Neural cell (in vitro differentiated cells): ENCODE measurements around the gene FCHSD2. TPM values are rescaled to one million over a fixed set of nuclear protein-coding genes. Genes with fewer than 3 reads are reported as not detected.

ENCODE experiments used
- H2AFZ ChIP-seq: fragments of 200-600, 300-800 bp; sonication (generic), shearing (Covaris generic); 2 replicates; pipeline ENCODE4 v1.6.0; 2014; ENCODE audit warnings: low read depth, mild to moderate bottlenecking, antibody characterized with exemption, low read length, moderate library complexity
- H3F3A ChIP-seq: fragments of 200-600 bp; shearing (Covaris generic); 2 replicates; pipeline ENCODE4 v1.6.1; 2016; ENCODE audit warnings: mild to moderate bottlenecking, moderate library complexity, mixed read lengths, antibody characterized with exemption, low read length; ENCODE audit not compliant: insufficient read depth, poor library complexity, severe bottlenecking
- H3K27ac ChIP-seq: fragments of 200-600, 300-800 bp; sonication (generic), shearing (Covaris generic); 2 replicates; pipeline ENCODE4 v1.5.1; 2014; ENCODE audit warnings: mild to moderate bottlenecking, low read length, moderate library complexity
- H3K27me3 ChIP-seq: fragments of 300-800, 200-600 bp; sonication (generic), shearing (Covaris generic); 2 replicates; pipeline ENCODE4 v1.6.0; 2014; ENCODE audit warnings: mild to moderate bottlenecking, low read depth, low read length, moderate library complexity; ENCODE audit not compliant: insufficient read depth
- H3K36me3 ChIP-seq: fragments of 300-800, 200-600 bp; sonication (generic), shearing (Covaris generic); 2 replicates; pipeline ENCODE4 v1.5.1; 2014; ENCODE audit warnings: mild to moderate bottlenecking, antibody characterized with exemption, low read length, moderate library complexity; ENCODE audit not compliant: insufficient read depth
- H3K4me2 ChIP-seq: fragments of 300-800, 200-600 bp; sonication (generic), shearing (Covaris generic); 2 replicates; pipeline ENCODE4 v1.6.0; 2014; ENCODE audit warnings: mild to moderate bottlenecking, low read length
- H3K4me3 ChIP-seq: fragments of 300-800, 200-600 bp; sonication (generic), shearing (Covaris generic); 2 replicates; pipeline ENCODE4 v1.5.1; 2014; ENCODE audit warnings: mild to moderate bottlenecking, low read length, moderate library complexity
- H3K79me2 ChIP-seq: fragments of 200-600 bp; shearing (Covaris generic); replicated peaks from 2 replicates; pipeline ENCODE4 v1.6.0; 2014; ENCODE audit warnings: mild to moderate bottlenecking, low read length, moderate library complexity; ENCODE audit not compliant: insufficient read depth
- H3K9ac ChIP-seq: fragments of 300-800, 200-600 bp; sonication (generic), shearing (Covaris generic); 2 replicates; pipeline ENCODE4 v1.6.1; 2016; ENCODE audit warnings: mild to moderate bottlenecking, low read length, mixed read lengths
- H3K9me2 ChIP-seq: fragments of 200-600 bp; shearing (Covaris generic); 2 replicates; pipeline ENCODE4 v1.6.1; 2016; ENCODE audit warnings: mild to moderate bottlenecking, low read length, mixed read lengths; ENCODE audit not compliant: insufficient read depth
- H3K9me3 ChIP-seq: fragments of 200-600, 300-800 bp; sonication (generic), shearing (Covaris generic); 2 replicates; pipeline ENCODE4 v1.6.1; 2016; ENCODE audit warnings: mild to moderate bottlenecking, mixed run types, low read length, moderate library complexity, mixed read lengths
- H4K20me1 ChIP-seq: fragments of 200-600 bp; shearing (Covaris generic); 2 replicates; pipeline ENCODE4 v1.6.1; 2016; ENCODE audit warnings: mild to moderate bottlenecking, mixed run types; ENCODE audit not compliant: insufficient read depth
- EP300 ChIP-seq: fragments of 450-650 bp; conservative IDR thresholded peaks from 2 replicates; pipeline ENCODE4 v1.6.1; 2014; ENCODE audit warnings: antibody characterized with exemption, mild to moderate bottlenecking, moderate library complexity; ENCODE audit not compliant: poor library complexity, severe bottlenecking
- EZH2 ChIP-seq: fragments of 200-600, 300-800 bp; shearing (Covaris generic), sonication (generic); IDR thresholded peaks from 2 replicates; pipeline ENCODE4 v1.6.1; 2014; ENCODE audit warnings: antibody characterized with exemption, low read length, borderline replicate concordance, mild to moderate bottlenecking; ENCODE audit not compliant: insufficient read depth, poor library complexity, severe bottlenecking
- MXI1 ChIP-seq: fragments of 450-650 bp; conservative IDR thresholded peaks from 2 replicates; pipeline ENCODE4 v1.6.1; 2014; ENCODE audit warnings: antibody characterized with exemption, mild to moderate bottlenecking; ENCODE audit not compliant: poor library complexity, severe bottlenecking
- POLR2AphosphoS5 ChIP-seq: IDR thresholded peaks from 2 replicates; pipeline ENCODE4 v1.6.1; 2012
- RAD21 ChIP-seq: fragments of 450-650 bp; conservative IDR thresholded peaks from 2 replicates; pipeline ENCODE4 v1.6.1; 2014; ENCODE audit warnings: antibody characterized with exemption, mild to moderate bottlenecking, moderate library complexity
- REST ChIP-seq: IDR thresholded peaks from 2 replicates; pipeline ENCODE4 v1.6.1; 2012; ENCODE audit warnings: borderline replicate concordance
- SMC3 ChIP-seq: fragments of 450-650 bp; conservative IDR thresholded peaks from 2 replicates; pipeline ENCODE4 v1.6.1; 2014; ENCODE audit warnings: antibody characterized with exemption, mild to moderate bottlenecking, moderate library complexity; ENCODE audit not compliant: poor library complexity
- TAF1 ChIP-seq: IDR thresholded peaks from 2 replicates; pipeline ENCODE4 v1.6.1; 2012; ENCODE audit warnings: low read depth
- polyA plus RNA-seq: library from polyadenylated mRNA; depleted of rRNA; stranded (reverse); fragments of >200 nt; gene quantifications from 2 replicates; pipeline ENCODE4 v1.2.3, GENCODE V29; 2014
- TF ChIP-seq, protein P1 (sequence below): fragments of 450-650 bp; IDR thresholded peaks from 2 replicates; pipeline ENCODE4 v1.5.1; 2014; ENCODE audit warnings: antibody characterized with exemption, mild to moderate bottlenecking, moderate library complexity; ENCODE audit not compliant: poor library complexity, severe bottlenecking

Gene FCHSD2
- polyA plus RNA-seq, 1 donor from 2014 or later = 40.8 TPM

- Histone ChIP-seq H4K20me1 (no peaks in the 10 kb centered on the region), H3K79me2 (no peaks in the 10 kb centered on the region), H2AFZ (no peak overlapping the region), H3K4me3 (no peak overlapping the region), H3K27me3 (no peaks in the 10 kb centered on the region), H3K9me3 (no peaks in the 10 kb centered on the region), H3F3A (no peaks in the 10 kb centered on the region), H3K27ac (no peak overlapping the region), H3K9me2 (no peaks in the 10 kb centered on the region), H3K9ac (no peak overlapping the region), H3K36me3 (no peaks in the 10 kb centered on the region), H3K4me2 (no peak overlapping the region)
- TF ChIP-seq EP300 (no peak), TAF1 (no peak)
Measured at GRCh38 chr11:72842653-72843330, 299.3 kb downstream of the FCHSD2 start.

DNA sequence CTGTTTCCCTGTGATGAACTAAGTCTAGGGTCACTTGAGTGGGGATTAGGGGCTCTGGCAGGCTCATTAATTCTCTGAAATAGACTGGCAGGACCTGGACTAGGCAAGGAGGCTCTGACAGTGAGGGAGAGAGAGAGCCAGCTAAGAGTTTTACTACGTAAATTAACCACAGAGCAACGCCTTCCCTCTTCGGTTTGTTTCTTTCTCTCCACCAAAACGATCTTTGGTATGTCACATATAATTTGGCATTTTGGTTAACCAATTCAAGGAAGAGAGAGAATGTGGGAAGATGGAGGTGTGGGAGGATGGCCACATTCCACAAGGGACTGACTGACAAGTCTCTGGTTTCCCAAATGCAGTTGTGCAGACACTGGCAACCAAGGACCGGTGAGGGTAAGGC lies 300.0 kb downstream of the FCHSD2 start:
- no peaks in the 10 kb centered on the region for H3K9me2 ChIP-seq
- H3K27ac ChIP-seq = no peak overlapping the region
- H3K27me3 ChIP-seq = no peaks in the 10 kb centered on the region
- H3K4me3 ChIP-seq = no peak overlapping the region
- no peaks in the 10 kb centered on the region for H4K20me1 ChIP-seq
- no peaks in the 10 kb centered on the region for H3K36me3 ChIP-seq
- H3K4me2 ChIP-seq = no peak overlapping the region
- H3K9ac ChIP-seq = no peak overlapping the region
- no peak overlapping the region for H2AFZ ChIP-seq
- no peaks in the 10 kb centered on the region for H3F3A ChIP-seq
- TF ChIP-seq EZH2 (no peak), POLR2AphosphoS5 (no peak), RAD21 (no peak)
- H3K9me3 ChIP-seq = no peaks in the 10 kb centered on the region
- H3K79me2 ChIP-seq = no peaks in the 10 kb centered on the region

DNA sequence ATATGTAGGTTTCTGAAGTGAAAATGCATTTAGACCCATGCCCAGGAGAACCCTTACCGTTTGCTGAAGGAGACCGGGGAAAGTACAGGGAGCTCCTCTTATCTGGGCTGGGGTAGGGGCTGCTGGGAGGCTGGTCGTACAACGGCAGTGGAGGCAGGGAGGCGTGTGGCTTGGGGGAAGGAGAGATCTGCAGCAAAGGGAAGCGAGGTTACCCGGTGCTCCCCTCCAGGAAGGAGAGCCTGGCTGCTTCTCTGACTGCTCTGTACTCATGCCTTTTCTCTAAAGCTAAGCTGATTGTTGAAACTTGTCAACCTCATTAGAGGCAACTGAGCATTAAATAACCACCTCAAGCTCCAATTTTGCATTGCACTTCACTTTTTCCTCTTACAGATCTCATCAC lies 300.7 kb downstream of the FCHSD2 start:
- no peaks in the 10 kb centered on the region for H3K36me3 ChIP-seq
- H3K9ac ChIP-seq = no peak overlapping the region

More for the DNA sequence above, 300.7 kb downstream of the FCHSD2 start:
- H3K27ac ChIP-seq = no peak overlapping the region
- H3K9me3 ChIP-seq = no peaks in the 10 kb centered on the region
- H3K79me2 ChIP-seq = no peaks in the 10 kb centered on the region
- H3K4me2 ChIP-seq = no peak overlapping the region
- no peaks in the 10 kb centered on the region for H3F3A ChIP-seq
- no peak overlapping the region for H3K4me3 ChIP-seq
- no peak overlapping the region for H2AFZ ChIP-seq
- no peaks in the 10 kb centered on the region for H3K9me2 ChIP-seq
- no peaks in the 10 kb centered on the region for H3K27me3 ChIP-seq
- no peaks in the 10 kb centered on the region for H4K20me1 ChIP-seq
- no peak for TF ChIP-seq POLR2AphosphoS5
- TF ChIP-seq SMC3 = no peak
- TF ChIP-seq, protein P1, sequence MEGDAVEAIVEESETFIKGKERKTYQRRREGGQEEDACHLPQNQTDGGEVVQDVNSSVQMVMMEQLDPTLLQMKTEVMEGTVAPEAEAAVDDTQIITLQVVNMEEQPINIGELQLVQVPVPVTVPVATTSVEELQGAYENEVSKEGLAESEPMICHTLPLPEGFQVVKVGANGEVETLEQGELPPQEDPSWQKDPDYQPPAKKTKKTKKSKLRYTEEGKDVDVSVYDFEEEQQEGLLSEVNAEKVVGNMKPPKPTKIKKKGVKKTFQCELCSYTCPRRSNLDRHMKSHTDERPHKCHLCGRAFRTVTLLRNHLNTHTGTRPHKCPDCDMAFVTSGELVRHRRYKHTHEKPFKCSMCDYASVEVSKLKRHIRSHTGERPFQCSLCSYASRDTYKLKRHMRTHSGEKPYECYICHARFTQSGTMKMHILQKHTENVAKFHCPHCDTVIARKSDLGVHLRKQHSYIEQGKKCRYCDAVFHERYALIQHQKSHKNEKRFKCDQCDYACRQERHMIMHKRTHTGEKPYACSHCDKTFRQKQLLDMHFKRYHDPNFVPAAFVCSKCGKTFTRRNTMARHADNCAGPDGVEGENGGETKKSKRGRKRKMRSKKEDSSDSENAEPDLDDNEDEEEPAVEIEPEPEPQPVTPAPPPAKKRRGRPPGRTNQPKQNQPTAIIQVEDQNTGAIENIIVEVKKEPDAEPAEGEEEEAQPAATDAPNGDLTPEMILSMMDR = no peak
- TF ChIP-seq TAF1 = no peak
- no peak for TF ChIP-seq EP300
- TF ChIP-seq MXI1 = no peak
- no peak for TF ChIP-seq REST
- TF ChIP-seq RAD21 = no peak
- TF ChIP-seq EZH2 = no peak
